Vagina (tissue), 2 donors: ENCODE measurements around the gene PRRT1B.

ENCODE experiments used
- POLR2A ChIP-seq, 2 donors: fragments of 450-650 bp; IDR thresholded peaks; one replicate each; pipeline ENCODE4 v1.6.1; 2017; ENCODE audit warnings: antibody characterized with exemption in 2 of 2, mild to moderate bottlenecking in 2 of 2, moderate library complexity in 2 of 2
- TF ChIP-seq, protein P1 (sequence below), 3 experiments: fragments of 450-650 bp in 2 of 3; fragments of 200-600 bp in 1 of 3; sonication (generic) in 1 of 3; IDR thresholded peaks; one replicate each; pipeline ENCODE4 v1.5.1; 2017 to 2019; ENCODE audit warnings: antibody characterized with exemption in 3 of 3, mild to moderate bottlenecking in 2 of 3, moderate library complexity in 2 of 3

DNA sequence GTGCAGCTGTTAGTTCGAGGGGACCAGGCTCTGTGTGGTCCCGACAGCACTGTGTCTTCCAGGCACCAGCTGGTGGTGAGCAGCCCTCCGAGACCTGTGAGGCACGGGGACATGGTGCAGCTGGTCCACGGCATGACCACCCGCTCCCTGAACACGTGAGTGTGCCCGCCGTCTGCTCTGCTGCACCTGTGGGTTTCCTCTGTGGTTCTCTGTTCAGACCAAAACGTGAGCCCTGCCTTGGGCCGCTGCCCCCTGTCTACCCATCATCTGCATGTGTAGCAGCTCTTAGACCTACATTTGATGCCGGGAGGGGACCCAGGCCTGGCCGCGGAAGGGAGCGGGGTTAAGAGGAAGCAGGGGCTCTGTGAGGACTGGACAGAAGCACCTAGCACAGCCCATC lies 32.1 kb upstream of the PRRT1B start:
- TF ChIP-seq, protein P1, sequence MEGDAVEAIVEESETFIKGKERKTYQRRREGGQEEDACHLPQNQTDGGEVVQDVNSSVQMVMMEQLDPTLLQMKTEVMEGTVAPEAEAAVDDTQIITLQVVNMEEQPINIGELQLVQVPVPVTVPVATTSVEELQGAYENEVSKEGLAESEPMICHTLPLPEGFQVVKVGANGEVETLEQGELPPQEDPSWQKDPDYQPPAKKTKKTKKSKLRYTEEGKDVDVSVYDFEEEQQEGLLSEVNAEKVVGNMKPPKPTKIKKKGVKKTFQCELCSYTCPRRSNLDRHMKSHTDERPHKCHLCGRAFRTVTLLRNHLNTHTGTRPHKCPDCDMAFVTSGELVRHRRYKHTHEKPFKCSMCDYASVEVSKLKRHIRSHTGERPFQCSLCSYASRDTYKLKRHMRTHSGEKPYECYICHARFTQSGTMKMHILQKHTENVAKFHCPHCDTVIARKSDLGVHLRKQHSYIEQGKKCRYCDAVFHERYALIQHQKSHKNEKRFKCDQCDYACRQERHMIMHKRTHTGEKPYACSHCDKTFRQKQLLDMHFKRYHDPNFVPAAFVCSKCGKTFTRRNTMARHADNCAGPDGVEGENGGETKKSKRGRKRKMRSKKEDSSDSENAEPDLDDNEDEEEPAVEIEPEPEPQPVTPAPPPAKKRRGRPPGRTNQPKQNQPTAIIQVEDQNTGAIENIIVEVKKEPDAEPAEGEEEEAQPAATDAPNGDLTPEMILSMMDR (IDR thresholded peaks at IDR 0.05), result no peak
- no peak for TF ChIP-seq POLR2A (IDR thresholded peaks at IDR 0.05)
